Fibroblast of lung (primary cell): Measurements from ENCODE around the gene SCYGR3. TPM values are rescaled to one million over a fixed set of nuclear protein-coding genes. Genes with fewer than 3 reads are reported as not detected.

Experiments
- DNase-seq, 2 donors: peaks; one replicate each; pipeline versions ENCODE4 v3.0.0 to v3.0.0-alpha.2; 2010; ENCODE audit warnings: low read depth in 2 of 2
- H2AFZ ChIP-seq: 2 replicates; pipeline ENCODE4 v1.5.1; 2012; ENCODE audit warnings: low read length, control low read depth, inconsistent platforms
- H3K27ac ChIP-seq: 2 replicates; pipeline ENCODE4 v1.5.1; 2011; ENCODE audit warnings: low read length, control low read depth; ENCODE audit not compliant: insufficient read depth
- H3K27me3 ChIP-seq: 2 replicates; pipeline ENCODE4 v1.5.1; 2011; ENCODE audit warnings: mild to moderate bottlenecking, low read length; ENCODE audit not compliant: control insufficient read depth, insufficient read depth
- H3K36me3 ChIP-seq: 2 replicates; pipeline ENCODE4 v1.5.1; 2011; ENCODE audit warnings: low read length; ENCODE audit not compliant: control insufficient read depth, insufficient read depth
- H3K4me1 ChIP-seq: 2 replicates; pipeline ENCODE4 v1.5.1; 2011; ENCODE audit warnings: low read length; ENCODE audit not compliant: control insufficient read depth, insufficient read depth; ENCODE audit errors: extremely low read depth
- H3K4me2 ChIP-seq: 2 replicates; pipeline ENCODE4 v1.5.1; 2011; ENCODE audit warnings: low read length, control low read depth; ENCODE audit not compliant: insufficient read depth; ENCODE audit errors: extremely low read depth
- H3K4me3 ChIP-seq, 4 experiments: fragments of 200-600 bp in 1 of 4; sonication (generic) in 1 of 4; replicated peaks in 1 of 4; 2 replicates each; pipeline ENCODE4 v1.5.1; 2011 to 2016; ENCODE audit warnings: low read length in 4 of 4, low read depth in 3 of 4, mild to moderate bottlenecking in 3 of 4, control low read depth in 2 of 4, inconsistent platforms in 1 of 4, mixed read lengths in 1 of 4; ENCODE audit not compliant: insufficient read depth in 1 of 4; ENCODE audit errors: control extremely low read depth in 1 of 4
- H3K79me2 ChIP-seq: 2 replicates; pipeline ENCODE4 v1.5.1; 2012; ENCODE audit warnings: mild to moderate bottlenecking, low read length, inconsistent platforms; ENCODE audit not compliant: control insufficient read depth, insufficient read depth
- H3K9ac ChIP-seq: 2 replicates; pipeline ENCODE4 v1.5.1; 2011; ENCODE audit warnings: mild to moderate bottlenecking, low read length, control low read depth; ENCODE audit not compliant: insufficient read depth
- H3K9me3 ChIP-seq: 2 replicates; pipeline ENCODE4 v1.5.1; 2012; ENCODE audit warnings: low read depth, low read length; ENCODE audit not compliant: control insufficient read depth, insufficient read depth
- H4K20me1 ChIP-seq: 2 replicates; pipeline ENCODE4 v1.5.1; 2011; ENCODE audit warnings: low read length; ENCODE audit not compliant: control insufficient read depth, insufficient read depth; ENCODE audit errors: extremely low read depth
- EZH2 ChIP-seq: IDR thresholded peaks from 2 replicates; pipeline ENCODE4 v1.5.1; 2012; ENCODE audit warnings: low read length, control low read depth, mild to moderate bottlenecking; ENCODE audit errors: missing control alignments
- polyA plus RNA-seq, 2 donors: library from polyadenylated mRNA; depleted of rRNA in 1 of 2; stranded (reverse) in 1 of 2; unstranded in 1 of 2; fragments of >200 nt; gene quantifications; 2 replicates each; pipeline ENCODE4 v1.2.1, GENCODE V29; 2011 to 2012; ENCODE audit warnings: missing spikeins in 1 of 2
- total RNA-seq: library from RNA; depleted of rRNA; stranded (reverse); fragments of >200 nt; gene quantifications from 2 replicates; pipeline ENCODE4 v1.2.1, GENCODE V29; 2014
- TF ChIP-seq, protein P1 (sequence below), 2 donors: IDR thresholded peaks in 1 of 2; conservative IDR thresholded peaks in 1 of 2; 1 replicate in 1 of 2; 2 replicates in 1 of 2; pipeline ENCODE4 v1.5.1; 2011 to 2012; ENCODE audit warnings: low read length in 2 of 2, control low read depth in 1 of 2, inconsistent platforms in 1 of 2, low read depth in 1 of 2, mild to moderate bottlenecking in 1 of 2

The SCYGR3 gene
- total and polyA plus RNA-seq, 2 donors (not counting 1 experiment from before 2014, with no cell fraction given): not detected

DNA sequence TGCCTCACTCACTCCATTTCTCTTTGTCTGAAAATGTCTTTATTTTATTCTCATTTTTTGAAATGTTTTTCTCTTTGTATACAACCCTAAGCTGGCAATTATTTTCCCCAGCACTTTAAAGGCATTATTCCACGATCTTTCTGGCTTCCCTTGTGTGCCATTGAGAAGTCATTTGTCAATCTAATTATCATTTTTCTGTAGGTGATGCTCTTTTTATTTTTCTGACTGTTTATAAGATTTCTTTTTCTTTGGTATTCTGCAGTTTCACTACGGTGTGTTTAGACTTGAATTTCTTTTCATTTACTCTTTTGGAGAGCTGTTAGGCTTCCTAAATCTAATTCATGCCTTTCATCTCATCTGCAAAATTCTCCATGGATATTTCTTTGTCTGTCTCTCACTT, 10.8 kb upstream of the SCYGR3 start:
- TF ChIP-seq EZH2: no peak
- TF ChIP-seq, protein P1, sequence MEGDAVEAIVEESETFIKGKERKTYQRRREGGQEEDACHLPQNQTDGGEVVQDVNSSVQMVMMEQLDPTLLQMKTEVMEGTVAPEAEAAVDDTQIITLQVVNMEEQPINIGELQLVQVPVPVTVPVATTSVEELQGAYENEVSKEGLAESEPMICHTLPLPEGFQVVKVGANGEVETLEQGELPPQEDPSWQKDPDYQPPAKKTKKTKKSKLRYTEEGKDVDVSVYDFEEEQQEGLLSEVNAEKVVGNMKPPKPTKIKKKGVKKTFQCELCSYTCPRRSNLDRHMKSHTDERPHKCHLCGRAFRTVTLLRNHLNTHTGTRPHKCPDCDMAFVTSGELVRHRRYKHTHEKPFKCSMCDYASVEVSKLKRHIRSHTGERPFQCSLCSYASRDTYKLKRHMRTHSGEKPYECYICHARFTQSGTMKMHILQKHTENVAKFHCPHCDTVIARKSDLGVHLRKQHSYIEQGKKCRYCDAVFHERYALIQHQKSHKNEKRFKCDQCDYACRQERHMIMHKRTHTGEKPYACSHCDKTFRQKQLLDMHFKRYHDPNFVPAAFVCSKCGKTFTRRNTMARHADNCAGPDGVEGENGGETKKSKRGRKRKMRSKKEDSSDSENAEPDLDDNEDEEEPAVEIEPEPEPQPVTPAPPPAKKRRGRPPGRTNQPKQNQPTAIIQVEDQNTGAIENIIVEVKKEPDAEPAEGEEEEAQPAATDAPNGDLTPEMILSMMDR (conservative IDR thresholded peaks at IDR 0.05 in 1 of 2, IDR thresholded peaks at IDR 0.05 in 1 of 2; ENCODE audit: low read depth in 1 of 2, low read length in 2 of 2): no peak

DNA sequence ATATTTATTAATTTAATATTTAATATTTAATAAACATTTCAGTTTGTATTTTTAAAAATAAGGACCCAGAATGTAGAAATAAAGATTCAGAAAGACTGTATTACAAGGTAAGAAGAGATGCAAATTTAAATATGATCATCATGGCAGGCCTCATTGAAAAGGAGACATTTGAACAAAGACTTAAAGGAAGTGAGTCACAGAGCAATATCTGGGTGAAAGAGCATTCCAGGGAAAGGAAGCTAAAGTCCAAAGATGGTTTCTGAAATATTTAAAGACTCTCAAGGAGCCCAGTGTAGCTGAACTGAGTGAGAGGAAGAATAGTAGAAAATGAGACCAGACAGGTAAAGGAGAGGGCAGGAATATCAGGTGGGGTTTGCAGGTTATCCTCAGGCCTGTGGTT, 8.6 kb upstream of the SCYGR3 start:
- Histone ChIP-seq H2AFZ (peak overlapping the region; percentile 41), H3K4me1 (peaks cover 3% of the 10 kb centered on the region), H3K27me3 (no peaks in the 10 kb centered on the region), H3K79me2 (no peaks in the 10 kb centered on the region), H3K4me2 (no peak overlapping the region), H3K36me3 (no peaks in the 10 kb centered on the region), H3K9me3 (no peaks in the 10 kb centered on the region), H3K4me3 (no peak overlapping the region), H3K27ac (no peak overlapping the region), H4K20me1 (no peaks in the 10 kb centered on the region), H3K9ac (no peak overlapping the region)
- no peak for TF ChIP-seq EZH2
- TF ChIP-seq, protein P1 (conservative IDR thresholded peaks at IDR 0.05 in 1 of 2, IDR thresholded peaks at IDR 0.05 in 1 of 2; ENCODE audit: low read depth in 1 of 2, low read length in 2 of 2): no peak
- peak; percentile 58 to 75 for DNase-seq

More for the DNA sequence above, 10.8 kb upstream of the SCYGR3 start:
- Histone ChIP-seq H3K4me2 (no peak overlapping the region), H3K36me3 (no peaks in the 10 kb centered on the region), H3K27me3 (no peaks in the 10 kb centered on the region), H4K20me1 (no peaks in the 10 kb centered on the region), H3K4me1 (peaks cover 3% of the 10 kb centered on the region), H2AFZ (no peak overlapping the region), H3K4me3 (no peak overlapping the region), H3K9me3 (no peaks in the 10 kb centered on the region), H3K79me2 (no peaks in the 10 kb centered on the region), H3K27ac (no peak overlapping the region), H3K9ac (no peak overlapping the region)
- no peak for DNase-seq

DNA sequence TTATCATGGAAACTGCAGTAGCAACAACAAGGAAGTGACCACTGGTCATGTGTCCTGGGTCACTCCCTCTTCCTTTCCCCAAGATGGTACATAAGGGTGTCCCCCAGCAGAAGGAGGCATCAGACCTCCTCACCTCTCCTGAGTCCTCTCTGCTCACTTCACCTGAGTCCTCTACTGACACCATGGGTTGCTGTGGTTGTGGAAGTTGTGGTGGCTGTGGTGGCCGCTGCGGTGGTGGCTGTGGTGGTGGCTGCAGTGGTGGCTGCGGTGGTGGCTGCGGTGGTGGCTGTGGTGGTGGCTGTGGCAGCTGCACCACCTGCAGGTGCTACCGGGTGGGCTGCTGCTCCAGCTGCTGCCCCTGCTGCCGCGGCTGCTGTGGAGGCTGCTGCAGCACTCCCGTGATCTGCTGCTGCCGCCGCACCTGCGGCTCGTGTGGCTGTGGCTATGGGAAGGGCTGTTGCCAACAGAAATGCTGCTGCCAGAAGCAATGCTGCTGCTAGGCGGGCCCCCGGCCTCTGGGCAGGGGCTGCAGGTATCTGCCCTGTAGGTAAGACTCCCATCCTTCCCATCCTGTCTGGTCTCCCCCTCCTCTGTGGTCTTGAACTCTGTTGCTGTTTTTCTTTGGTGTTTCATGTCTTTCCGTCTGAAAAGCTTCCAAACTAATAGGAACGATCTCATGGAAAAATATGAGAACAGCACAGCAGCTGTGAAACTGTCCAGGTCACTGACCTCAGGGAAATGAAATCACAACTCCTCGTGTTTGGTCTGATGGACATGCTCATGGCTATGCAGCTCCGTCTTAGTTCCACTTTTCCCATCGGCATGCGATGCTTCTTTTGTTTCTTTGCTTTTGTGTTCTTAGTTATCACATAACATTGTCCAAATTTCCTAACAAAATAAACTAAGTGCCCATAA, 2.9 kb upstream of the SCYGR3 start, which contains the start of gene SCYGR4:
Gene SCYGR4, plus strand, starts transcription at position 183 of the 915 bp plus-strand sequence. Its CDS starts 0 bp downstream, at position 183.
- no peaks in the 10 kb centered on the region for H3K27me3 ChIP-seq
- H3K27ac ChIP-seq: no peak within 1 kb of the TSS
- no peaks in the 10 kb centered on the region for H3K36me3 ChIP-seq
- no peak within 1 kb of the TSS for H3K4me2 ChIP-seq
- H3K4me3 ChIP-seq: no peak within 1 kb of the TSS
- peak in 1 of 2 donors; percentile 5 for DNase-seq
- no peaks in the 10 kb centered on the region for H4K20me1 ChIP-seq
- TF ChIP-seq, protein P1 (conservative IDR thresholded peaks at IDR 0.05 in 1 of 2, IDR thresholded peaks at IDR 0.05 in 1 of 2; ENCODE audit: low read depth in 1 of 2, low read length in 2 of 2): no peak
- no peak for TF ChIP-seq EZH2
- H3K9ac ChIP-seq: no peak within 1 kb of the TSS
- no peaks in the 10 kb centered on the region for H3K9me3 ChIP-seq
- no peak within 1 kb of the TSS for H2AFZ ChIP-seq
- H3K4me1 ChIP-seq: no peaks in the 10 kb centered on the region
- no peaks in the 10 kb centered on the region for H3K79me2 ChIP-seq
